ENCODE measurements around the gene LRTM2. TPM values are rescaled to one million over a fixed set of nuclear protein-coding genes. Genes with fewer than 3 reads are reported as not detected.
A peak's percentile ranks its signal among the peaks of the same experiment; 100 is the strongest.
"Not testable (repeated sequence)": the region's sequence is repeated elsewhere in the genome, so short reads cannot be mapped to it uniquely, and the experiment has no call there.

Gene LRTM2
- polyA plus RNA-seq, 1 donor, result 0.13 TPM

GRCh38 chr12:1814266-1814665 lies 6.1 kb upstream of the LRTM2 start:
- peaks cover 21% of the 10 kb centered on the region for H3K4me1 ChIP-seq (ENCODE audit: control insufficient read depth, insufficient read depth, low read length)
- H3K27me3 ChIP-seq (ENCODE audit: control insufficient read depth, insufficient read depth, low read length), result peaks cover 3% of the 10 kb centered on the region
- no peaks in the 10 kb centered on the region for H3K36me3 ChIP-seq (ENCODE audit: control insufficient read depth, insufficient read depth, low read length)
- no peak for DNase-seq
- WGBS (ENCODE audit: insufficient coverage, low lambda C conversion rate), result no CpG with 5 or more reads among the region's 8 CpGs
- H3K4me3 ChIP-seq (ENCODE audit: low read length), result no peak overlapping the region
- H3K27ac ChIP-seq (ENCODE audit: low read length), result no peak overlapping the region
- peaks cover 3% of the 10 kb centered on the region for H3K9me3 ChIP-seq (ENCODE audit: control insufficient read depth, low read depth, low read length)

DNA sequence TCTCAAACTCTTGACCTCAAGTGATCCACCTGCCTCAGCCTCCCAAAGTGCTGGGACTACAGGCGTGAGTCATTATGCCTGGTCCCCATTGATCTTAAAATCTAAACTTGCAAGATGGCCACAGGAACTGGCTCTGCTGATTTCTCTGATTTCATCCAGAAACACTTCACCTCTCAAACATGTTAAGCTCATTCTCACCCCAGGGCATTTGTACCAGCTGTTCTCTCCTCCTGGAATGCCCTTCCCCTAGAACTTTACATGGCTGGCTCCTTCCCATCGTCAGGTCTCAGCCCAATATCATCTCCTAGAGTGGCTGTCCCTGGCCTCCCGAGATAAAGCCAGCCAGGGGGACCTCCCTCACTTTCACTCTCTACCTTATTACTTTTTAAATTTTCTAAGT lies 5.3 kb upstream of the LRTM2 start:
- Histone ChIP-seq H3K27me3 (ENCODE audit: control insufficient read depth, insufficient read depth, low read length) (peaks cover 11% of the 10 kb centered on the region), H3K36me3 (ENCODE audit: control insufficient read depth, insufficient read depth, low read length) (no peaks in the 10 kb centered on the region), H3K9me3 (ENCODE audit: control insufficient read depth, low read depth, low read length) (peaks cover 3% of the 10 kb centered on the region), H3K27ac (ENCODE audit: low read length) (no peak overlapping the region), H3K4me1 (ENCODE audit: control insufficient read depth, insufficient read depth, low read length) (peaks cover 21% of the 10 kb centered on the region), H3K4me3 (ENCODE audit: low read length) (no peak overlapping the region)
- DNase-seq, result no peak
- no CpG with 5 or more reads among the region's 3 CpGs for WGBS (ENCODE audit: insufficient coverage, low lambda C conversion rate)

DNA sequence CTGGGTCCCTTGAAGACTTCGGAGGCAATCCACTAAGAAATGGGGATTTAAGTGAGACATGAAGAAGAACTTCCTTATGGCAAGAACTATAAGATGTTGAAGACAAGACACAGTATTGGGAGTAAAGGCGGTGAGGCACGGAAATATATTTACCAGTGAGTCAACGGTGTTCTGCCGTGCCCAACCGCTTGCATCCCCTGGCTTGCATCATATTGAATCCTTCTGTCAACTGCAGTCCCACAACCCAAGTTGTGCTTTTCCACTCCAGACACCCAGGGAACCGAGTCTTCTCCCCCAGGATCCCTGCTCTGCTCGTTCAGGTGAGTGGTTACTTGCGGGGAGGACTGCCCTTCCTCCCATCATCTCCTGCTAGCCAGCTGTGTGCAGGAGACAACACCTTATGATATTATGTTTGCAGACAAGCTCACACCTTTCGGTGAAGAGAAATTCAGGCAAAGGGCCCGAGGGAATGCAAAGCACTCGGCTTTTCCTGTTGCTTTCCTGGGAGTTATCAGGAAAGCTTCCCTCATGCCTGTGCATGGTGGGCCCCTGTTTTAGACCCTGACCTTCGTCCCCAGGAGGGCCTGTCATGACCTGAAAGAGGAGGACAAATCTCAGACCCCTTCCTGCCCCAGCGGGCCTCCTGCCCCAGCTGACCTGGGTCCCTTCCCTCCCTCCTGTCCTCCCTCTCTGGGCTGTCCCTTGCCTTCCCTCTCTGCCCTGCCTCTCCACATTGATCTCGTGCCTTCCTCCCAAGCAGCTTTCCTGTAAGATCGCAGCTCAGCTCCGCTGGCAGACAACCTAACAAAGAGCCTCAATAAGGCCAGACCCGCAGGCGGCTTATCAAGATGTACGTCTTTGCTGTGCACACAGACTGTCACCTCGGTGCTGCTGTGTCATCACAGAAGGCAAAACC lies 4.3 kb upstream of the LRTM2 start:
- H3K27ac ChIP-seq (ENCODE audit: low read length), result no peak overlapping the region
- peaks cover 21% of the 10 kb centered on the region for H3K27me3 ChIP-seq (ENCODE audit: control insufficient read depth, insufficient read depth, low read length)
- DNase-seq, result peak in 1 of 2 donors; percentile 47

DNA sequence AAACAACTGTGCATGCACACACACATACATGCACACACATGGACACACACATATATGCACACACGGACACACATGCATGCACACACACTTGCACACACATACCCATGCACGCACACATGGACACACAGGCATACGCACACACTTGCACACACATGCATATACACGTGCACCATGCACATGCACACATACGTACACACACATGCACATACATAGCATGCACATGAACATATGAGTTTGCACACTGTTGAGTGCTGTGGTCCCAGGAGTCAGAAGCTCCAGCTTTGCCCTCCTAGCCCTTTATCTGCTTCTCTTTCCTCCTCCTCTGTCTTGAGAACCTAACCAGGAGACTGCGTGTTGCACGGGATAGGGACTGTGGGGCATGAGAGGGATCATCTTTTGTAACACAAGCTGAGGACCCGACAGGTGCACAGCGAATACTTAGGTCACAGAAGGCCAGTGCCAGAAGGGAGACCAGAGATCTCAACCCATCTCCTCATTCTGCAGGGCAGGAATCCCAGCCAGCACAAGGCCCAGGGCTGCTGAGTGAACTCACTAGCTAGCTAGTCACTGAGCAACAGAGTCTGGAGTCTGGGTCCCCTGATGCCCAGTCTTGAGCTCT lies 3.5 kb upstream of the LRTM2 start:
- 100% methylated on average over 1 of the region's 9 CpGs for WGBS (ENCODE audit: insufficient coverage, low lambda C conversion rate)
- peaks cover 29% of the 10 kb centered on the region for H3K27me3 ChIP-seq (ENCODE audit: control insufficient read depth, insufficient read depth, low read length)
- H3K4me3 ChIP-seq (ENCODE audit: low read length), result no peak overlapping the region
- no peak overlapping the region for H3K27ac ChIP-seq (ENCODE audit: low read length)
- H3K4me1 ChIP-seq (ENCODE audit: control insufficient read depth, insufficient read depth, low read length), result peaks cover 16% of the 10 kb centered on the region
- H3K9me3 ChIP-seq (ENCODE audit: control insufficient read depth, low read depth, low read length), result peaks cover 3% of the 10 kb centered on the region
- no peak for DNase-seq
- H3K36me3 ChIP-seq (ENCODE audit: control insufficient read depth, insufficient read depth, low read length), result no peaks in the 10 kb centered on the region

More for the DNA sequence above, 4.3 kb upstream of the LRTM2 start:
- H3K36me3 ChIP-seq (ENCODE audit: control insufficient read depth, insufficient read depth, low read length), result no peaks in the 10 kb centered on the region
- H3K4me1 ChIP-seq (ENCODE audit: control insufficient read depth, insufficient read depth, low read length), result peaks cover 21% of the 10 kb centered on the region
- H3K9me3 ChIP-seq (ENCODE audit: control insufficient read depth, low read depth, low read length), result peaks cover 3% of the 10 kb centered on the region
- no peak overlapping the region for H3K4me3 ChIP-seq (ENCODE audit: low read length)
- 42% methylated on average over 3 of the region's 21 CpGs for WGBS (ENCODE audit: insufficient coverage, low lambda C conversion rate)

DNA sequence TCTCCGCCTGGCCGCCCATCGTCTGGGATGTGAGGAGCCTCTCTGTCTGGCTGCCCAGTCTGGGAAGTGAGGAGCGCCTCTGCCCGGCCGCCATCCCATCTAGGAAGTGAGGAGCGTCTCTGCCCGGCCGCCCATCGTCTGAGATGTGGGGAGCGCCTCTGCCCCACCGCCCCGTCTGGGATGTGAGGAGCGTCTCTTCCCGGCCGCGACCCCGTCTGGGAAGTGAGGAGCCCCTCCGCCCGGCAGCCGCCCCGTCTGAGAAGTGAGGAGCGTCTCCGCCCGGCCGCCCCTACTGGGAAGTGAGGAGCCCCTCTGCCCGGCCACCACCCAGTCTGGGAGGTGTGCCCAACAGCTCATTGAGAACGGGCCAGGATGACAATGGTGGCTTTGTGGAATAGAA lies 2.4 kb upstream of the LRTM2 start:
- not testable (repeated sequence) for H3K4me1 ChIP-seq (ENCODE audit: control insufficient read depth, insufficient read depth, low read length); H3K4me3 ChIP-seq (ENCODE audit: low read length); H3K27ac ChIP-seq (ENCODE audit: low read length); H3K36me3 ChIP-seq (ENCODE audit: control insufficient read depth, insufficient read depth, low read length); H3K9me3 ChIP-seq (ENCODE audit: control insufficient read depth, low read depth, low read length); DNase-seq
- peaks cover 40% of the 10 kb centered on the region for H3K27me3 ChIP-seq (ENCODE audit: control insufficient read depth, insufficient read depth, low read length)
- WGBS (ENCODE audit: insufficient coverage, low lambda C conversion rate), result no CpG with 5 or more reads among the region's 28 CpGs

DNA sequence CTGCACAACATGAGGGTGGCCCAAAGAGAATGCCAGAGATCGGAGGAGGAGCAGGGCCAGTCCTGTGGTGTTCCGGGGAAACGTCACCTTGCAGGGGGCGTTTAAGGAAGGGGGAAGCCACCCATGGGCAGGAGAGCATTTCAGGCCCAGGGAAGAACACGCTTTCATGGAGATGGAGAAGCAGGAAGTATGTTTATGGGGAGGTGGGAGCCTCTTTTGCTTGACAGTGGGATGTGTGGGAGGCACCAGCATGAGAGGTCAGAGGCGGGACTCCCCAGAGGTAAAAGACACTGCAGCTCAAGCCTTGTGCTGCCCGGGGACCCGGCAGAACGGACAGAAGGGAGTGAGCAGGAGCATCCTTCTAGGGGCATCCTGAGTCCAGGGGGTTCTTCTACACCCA lies 1.3 kb upstream of the LRTM2 start:
- WGBS (ENCODE audit: insufficient coverage, low lambda C conversion rate), result 80% methylated on average over 1 of the region's 9 CpGs

GRCh38 chr12:1819571-1819970 lies 794 bp upstream of the LRTM2 start:
- Histone ChIP-seq H3K27ac (ENCODE audit: low read length) (no peak overlapping the region), H3K4me3 (ENCODE audit: low read length) (no peak overlapping the region), H3K27me3 (ENCODE audit: control insufficient read depth, insufficient read depth, low read length) (peaks cover 50% of the 10 kb centered on the region), H3K9me3 (ENCODE audit: control insufficient read depth, low read depth, low read length) (peaks cover 3% of the 10 kb centered on the region), H3K4me1 (ENCODE audit: control insufficient read depth, insufficient read depth, low read length) (no peaks in the 10 kb centered on the region), H3K36me3 (ENCODE audit: control insufficient read depth, insufficient read depth, low read length) (no peaks in the 10 kb centered on the region)
- WGBS (ENCODE audit: insufficient coverage, low lambda C conversion rate), result no CpG with 5 or more reads among the region's 6 CpGs
- DNase-seq, result no peak

More for the DNA sequence above, 1.3 kb upstream of the LRTM2 start:
- H3K36me3 ChIP-seq (ENCODE audit: control insufficient read depth, insufficient read depth, low read length), result no peaks in the 10 kb centered on the region
- peaks cover 48% of the 10 kb centered on the region for H3K27me3 ChIP-seq (ENCODE audit: control insufficient read depth, insufficient read depth, low read length)
- DNase-seq, result no peak
- no peak overlapping the region for H3K27ac ChIP-seq (ENCODE audit: low read length)
- H3K4me3 ChIP-seq (ENCODE audit: low read length), result no peak overlapping the region
- peaks cover 3% of the 10 kb centered on the region for H3K9me3 ChIP-seq (ENCODE audit: control insufficient read depth, low read depth, low read length)
- no peaks in the 10 kb centered on the region for H3K4me1 ChIP-seq (ENCODE audit: control insufficient read depth, insufficient read depth, low read length)

GRCh38 chr12:1820896-1821291 lies 529 bp downstream of the LRTM2 start:
- peaks cover 50% of the 10 kb centered on the region for H3K27me3 ChIP-seq (ENCODE audit: control insufficient read depth, insufficient read depth, low read length)
- no peak for DNase-seq
- no peak overlapping the region for H3K27ac ChIP-seq (ENCODE audit: low read length)
- H3K9me3 ChIP-seq (ENCODE audit: control insufficient read depth, low read depth, low read length), result peaks cover 3% of the 10 kb centered on the region
- no peaks in the 10 kb centered on the region for H3K36me3 ChIP-seq (ENCODE audit: control insufficient read depth, insufficient read depth, low read length)
- H3K4me3 ChIP-seq (ENCODE audit: low read length), result no peak overlapping the region
- WGBS (ENCODE audit: insufficient coverage, low lambda C conversion rate), result no CpG with 5 or more reads among the region's 11 CpGs
- H3K4me1 ChIP-seq (ENCODE audit: control insufficient read depth, insufficient read depth, low read length), result no peaks in the 10 kb centered on the region

DNA sequence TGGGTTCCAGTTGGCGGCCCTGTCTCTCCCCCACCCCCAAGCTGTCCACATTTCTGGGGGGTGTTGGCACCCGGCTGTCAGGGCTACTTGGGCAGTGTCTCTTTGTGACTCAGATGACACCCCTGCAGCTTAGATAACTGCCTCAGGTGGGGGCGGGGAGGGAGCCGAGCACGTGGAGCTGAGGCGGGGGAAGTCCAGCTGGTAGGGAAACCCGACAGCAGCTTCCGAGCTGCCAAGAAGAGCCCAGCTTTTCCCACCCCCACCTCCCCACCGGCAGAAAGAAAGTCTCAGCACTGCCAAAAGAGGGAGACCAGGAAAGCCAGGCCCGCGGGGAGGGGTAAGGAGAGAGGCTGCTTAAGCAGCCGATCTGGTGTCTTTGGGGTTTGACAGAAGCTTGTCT lies 1.4 kb downstream of the LRTM2 start:
- DNase-seq, result no peak
- no CpG with 5 or more reads among the region's 12 CpGs for WGBS (ENCODE audit: insufficient coverage, low lambda C conversion rate)

DNA sequence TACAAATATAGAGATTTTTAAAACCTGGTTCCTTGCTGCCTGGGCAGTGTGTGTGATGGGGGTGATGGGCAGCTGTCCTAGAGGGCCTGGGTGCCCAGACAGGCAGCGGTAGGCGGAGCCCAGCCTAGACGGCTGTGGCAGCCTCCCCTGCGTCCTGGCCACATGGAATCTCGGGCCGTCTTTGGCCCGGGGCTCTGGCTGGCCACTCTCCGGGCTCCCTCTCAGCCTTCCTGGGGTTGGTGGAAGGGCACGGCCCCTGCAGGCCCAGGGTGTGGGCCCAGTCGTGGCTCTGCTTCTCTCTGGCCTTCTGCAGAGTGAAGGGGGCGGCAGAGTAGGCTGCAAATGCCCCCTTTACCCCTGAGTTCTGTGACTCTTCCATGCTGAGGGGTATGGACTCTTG lies 2.3 kb downstream of the LRTM2 start:
- no peak for DNase-seq
- Histone ChIP-seq H3K27ac (ENCODE audit: low read length) (no peak overlapping the region), H3K9me3 (ENCODE audit: control insufficient read depth, low read depth, low read length) (no peaks in the 10 kb centered on the region), H3K36me3 (ENCODE audit: control insufficient read depth, insufficient read depth, low read length) (no peaks in the 10 kb centered on the region), H3K4me1 (ENCODE audit: control insufficient read depth, insufficient read depth, low read length) (no peaks in the 10 kb centered on the region), H3K27me3 (ENCODE audit: control insufficient read depth, insufficient read depth, low read length) (peaks cover 50% of the 10 kb centered on the region), H3K4me3 (ENCODE audit: low read length) (no peak overlapping the region)
- WGBS (ENCODE audit: insufficient coverage, low lambda C conversion rate), result no CpG with 5 or more reads among the region's 11 CpGs

More for the DNA sequence above, 1.4 kb downstream of the LRTM2 start:
- no peak overlapping the region for H3K4me3 ChIP-seq (ENCODE audit: low read length)
- no peaks in the 10 kb centered on the region for H3K4me1 ChIP-seq (ENCODE audit: control insufficient read depth, insufficient read depth, low read length)
- H3K27me3 ChIP-seq (ENCODE audit: control insufficient read depth, insufficient read depth, low read length), result peaks cover 50% of the 10 kb centered on the region
- H3K36me3 ChIP-seq (ENCODE audit: control insufficient read depth, insufficient read depth, low read length), result no peaks in the 10 kb centered on the region
- peaks cover 3% of the 10 kb centered on the region for H3K9me3 ChIP-seq (ENCODE audit: control insufficient read depth, low read depth, low read length)
- H3K27ac ChIP-seq (ENCODE audit: low read length), result no peak overlapping the region
